SU-DHL-6 (cell line): ENCODE measurements around the gene RIIAD1.

Source experiments
- CTCF ChIP-seq: fragments of 200-600 bp; sonication (generic); IDR thresholded peaks from one replicate; pipeline ENCODE4 v1.5.1; 2017; ENCODE audit warnings: antibody characterized with exemption, mild to moderate bottlenecking, low read length, moderate library complexity; ENCODE audit not compliant: insufficient read depth, poor library complexity, severe bottlenecking
- EZH2phosphoT487 ChIP-seq: fragments of 200-600 bp; sonication (generic), shearing (Covaris generic); conservative IDR thresholded peaks from 2 replicates; pipeline ENCODE4 v1.6.1; 2018; ENCODE audit warnings: mild to moderate bottlenecking, antibody characterized with exemption, low read length, moderate library complexity, mixed read lengths

GRCh38 chr1:151702936-151703335 is 18.4 kb upstream of the RIIAD1 start:
- TF ChIP-seq CTCF, result no peak
- TF ChIP-seq EZH2phosphoT487, result no peak
